HG03103 (cell line): ENCODE measurements around the gene ALAD.
"Not testable (repeated sequence)": the region's sequence is repeated elsewhere in the genome, so short reads cannot be mapped to it uniquely, and the experiment has no call there.

Source experiments
- ATAC-seq: cut with Tn5 transposase; IDR thresholded peaks from one replicate; pipeline ENCODE4 v1.9.1; 2021; ENCODE audit warnings: low read depth; ENCODE audit not compliant: unreplicated experiment

Gene ALAD

DNA sequence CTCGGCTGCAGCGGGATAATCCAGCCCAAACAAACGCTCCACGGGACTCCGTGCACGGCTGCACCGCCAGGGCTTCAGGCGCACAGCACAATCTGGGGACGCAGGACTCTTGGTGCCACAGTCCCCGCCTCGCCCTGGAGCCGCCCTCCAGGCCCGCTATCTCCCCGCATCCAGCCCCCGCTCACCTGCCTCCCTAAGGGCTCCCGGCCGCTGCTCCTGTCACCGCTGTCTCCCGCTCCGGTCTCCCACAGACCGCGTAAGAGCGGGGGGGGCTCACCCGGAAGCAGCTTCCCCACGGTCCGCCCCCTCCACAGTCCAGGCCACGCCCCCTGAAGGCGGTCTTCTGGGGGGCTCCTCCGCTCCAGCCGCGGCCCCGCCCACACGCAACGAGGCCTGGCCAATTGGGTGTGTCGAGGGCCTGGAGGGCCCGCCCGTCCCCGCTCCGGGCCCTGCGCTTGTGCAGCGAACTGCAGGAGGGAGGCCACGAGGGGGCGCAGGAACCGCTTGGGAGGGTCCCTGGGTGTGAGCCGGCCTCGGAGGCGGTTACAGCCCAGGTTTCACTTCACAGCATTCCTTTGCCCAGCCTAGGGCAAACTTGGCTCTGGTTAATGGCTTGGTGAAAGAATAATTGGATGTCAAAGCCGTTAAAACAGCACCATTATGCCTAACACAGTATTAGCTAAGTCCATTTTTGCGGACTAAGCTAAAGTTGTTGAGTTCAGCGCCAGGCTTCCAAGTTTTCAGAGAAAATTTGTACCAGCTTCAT, at the start of gene ALAD:
Gene ALAD (minus strand): TSS at position 258 of the 766 bp plus-strand sequence. CDS start 7,725 bp downstream, outside the sequence.
- peak; percentile 98 for ATAC-seq

DNA sequence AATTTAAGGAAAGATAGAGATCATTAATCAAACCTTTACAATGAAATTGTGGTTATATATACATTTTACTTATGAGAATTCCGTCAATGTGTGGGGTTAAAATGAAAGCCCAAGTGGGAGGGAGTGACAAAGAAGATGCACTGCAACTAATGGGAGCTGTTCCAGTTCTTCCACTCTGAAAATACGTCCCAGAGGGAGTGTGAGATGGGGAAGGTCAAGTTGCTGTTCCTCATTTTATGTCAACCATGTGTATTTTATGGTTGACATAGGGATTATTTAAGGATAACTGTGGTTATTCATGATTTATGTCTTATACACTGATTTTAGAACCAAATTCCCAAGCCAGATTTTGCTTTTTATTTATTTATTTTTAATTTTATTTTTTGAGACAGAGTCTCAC, 48.3 kb upstream of the ALAD start:
- ATAC-seq = no peak

DNA sequence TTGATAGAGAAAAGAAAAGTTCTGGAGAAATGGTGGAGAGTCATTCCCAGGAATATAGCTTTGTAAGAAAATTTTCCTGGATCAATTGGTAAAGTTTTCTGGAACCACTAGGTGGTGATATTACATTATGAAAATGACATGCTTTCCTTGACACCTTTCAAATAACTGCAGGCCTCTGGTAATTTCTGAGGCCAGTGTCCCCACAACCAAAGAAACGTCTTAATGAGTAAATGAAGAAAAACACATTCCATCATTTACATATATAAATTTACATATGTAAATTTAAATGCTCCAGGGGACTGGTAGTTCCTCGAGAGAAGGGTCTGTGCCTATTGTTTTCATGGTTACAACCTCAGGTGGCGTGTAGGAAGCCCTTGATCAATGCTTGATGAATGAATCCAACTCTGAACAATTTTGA, 45.2 kb upstream of the ALAD start:
- ATAC-seq = no peak

DNA sequence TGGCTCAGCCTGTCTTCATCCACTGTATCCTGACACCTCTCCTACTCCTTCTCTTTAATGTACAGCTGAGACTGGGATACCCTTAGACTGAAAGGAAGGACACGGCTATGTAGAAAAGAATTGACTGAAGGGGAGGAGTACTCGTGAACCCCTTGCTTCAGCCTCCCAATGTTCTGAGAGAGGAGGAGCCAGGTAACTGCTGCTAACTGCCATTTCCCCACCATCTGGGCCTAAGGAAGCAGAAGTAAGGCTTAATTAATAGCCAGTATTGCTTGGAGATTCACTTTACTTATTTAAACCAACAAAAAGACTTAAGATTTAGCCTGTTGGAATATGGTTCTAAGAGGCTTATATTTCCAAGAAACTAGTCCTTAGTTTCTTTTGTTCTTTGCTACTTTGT, 43.7 kb upstream of the ALAD start:
- no peak for ATAC-seq

DNA sequence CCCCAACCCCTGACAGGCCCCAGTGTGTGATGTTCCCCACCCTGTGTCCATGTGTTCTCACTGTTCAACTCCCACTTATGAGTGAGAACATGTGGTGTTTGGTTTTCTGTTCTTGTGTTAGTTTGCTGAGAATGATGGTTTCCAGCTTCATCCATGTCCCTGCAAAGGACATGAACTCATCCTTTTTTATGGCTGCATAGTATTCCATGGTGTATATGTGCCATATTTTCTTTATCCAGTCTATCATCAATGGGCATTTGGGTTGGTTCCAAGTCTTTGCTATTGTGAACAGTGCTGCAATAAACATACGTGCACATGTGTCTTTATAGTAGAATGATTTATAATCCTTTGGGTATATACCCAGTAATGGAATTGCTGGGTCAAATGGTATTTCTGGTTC, 36.6 kb upstream of the ALAD start:
- ATAC-seq = not testable (repeated sequence)

DNA sequence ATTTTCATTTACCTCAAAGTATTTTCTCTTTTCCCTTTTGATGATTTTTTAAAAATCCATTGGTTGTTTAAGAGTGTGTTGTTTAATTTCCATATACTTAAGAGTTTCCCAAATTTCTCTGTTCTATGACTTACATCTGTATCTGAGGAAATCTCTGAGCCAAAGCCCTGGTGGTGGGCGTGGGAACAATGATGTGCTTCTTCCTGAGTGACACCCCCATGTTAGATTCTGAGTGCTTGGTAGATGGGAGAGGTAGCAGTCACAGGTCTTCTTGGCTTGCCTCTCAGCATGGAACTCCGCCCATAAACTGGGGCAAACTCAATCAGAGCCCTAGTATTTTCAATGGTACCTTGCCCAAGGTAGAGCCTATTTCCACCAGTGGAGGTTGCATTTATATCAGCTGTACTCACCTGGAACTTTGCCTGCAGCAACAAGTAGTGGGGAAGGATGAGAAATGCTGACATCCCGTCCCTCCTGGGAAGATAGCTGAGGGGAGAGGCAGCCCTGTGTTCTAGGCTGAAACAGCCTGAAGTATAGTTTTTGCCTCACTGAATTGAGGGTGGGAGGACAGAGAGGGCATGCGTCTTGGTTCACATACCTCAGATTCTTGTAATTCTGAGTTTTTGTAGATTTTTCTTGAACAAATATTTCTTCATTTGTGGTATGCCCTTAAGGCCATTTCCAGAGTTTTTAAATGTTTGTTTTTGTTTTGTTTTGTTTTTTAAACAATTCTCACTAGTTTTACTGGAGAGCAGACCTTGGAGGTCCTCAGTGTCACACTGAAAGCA, 35.8 kb upstream of the ALAD start:
- no peak for ATAC-seq

DNA sequence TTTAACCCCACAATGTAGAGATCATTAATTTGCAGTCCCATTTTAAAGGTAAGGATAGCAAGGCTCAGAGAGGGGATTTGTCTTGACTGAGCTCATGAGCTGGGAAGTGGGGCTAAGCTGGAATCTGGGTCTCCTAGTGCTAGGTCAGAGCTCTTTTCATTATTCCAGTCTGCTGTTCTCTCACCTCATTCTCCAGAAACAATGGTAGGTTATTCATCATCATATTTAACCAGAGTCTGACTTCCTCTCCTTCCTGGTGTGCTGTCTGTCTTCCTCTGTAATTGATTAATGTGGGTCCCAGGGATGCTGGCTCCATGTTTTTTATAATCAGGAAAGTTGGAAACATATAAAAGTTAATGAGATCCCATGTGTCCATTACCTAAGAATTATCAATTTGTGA, 30.1 kb upstream of the ALAD start:
- ATAC-seq = no peak

DNA sequence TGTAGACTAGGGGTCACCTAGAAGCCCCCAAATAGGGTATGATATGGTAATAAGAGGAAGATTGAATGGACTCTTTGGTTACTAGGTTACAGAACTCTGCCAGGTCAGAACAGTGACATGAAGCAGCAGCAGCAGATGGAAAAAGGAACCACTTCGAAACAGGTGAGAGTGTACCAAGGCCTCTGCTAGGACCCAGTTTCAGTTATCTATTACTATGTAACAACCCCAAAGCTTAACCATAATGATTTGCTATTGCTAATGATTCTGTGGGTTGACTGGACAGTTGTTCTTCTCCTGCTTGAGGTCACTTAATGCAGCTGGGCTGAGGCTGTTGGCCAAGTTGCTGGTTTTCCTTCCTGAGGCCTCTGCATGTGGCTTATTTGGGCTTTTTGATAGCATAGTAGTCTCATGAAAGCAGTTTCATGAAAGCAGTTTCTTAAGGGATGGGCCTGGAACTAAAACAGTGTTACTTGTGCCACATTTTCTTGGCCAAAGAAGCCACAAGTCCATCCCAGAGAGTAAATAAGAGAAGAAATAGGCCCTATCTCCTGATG, 27.1 kb upstream of the ALAD start:
- no peak for ATAC-seq

DNA sequence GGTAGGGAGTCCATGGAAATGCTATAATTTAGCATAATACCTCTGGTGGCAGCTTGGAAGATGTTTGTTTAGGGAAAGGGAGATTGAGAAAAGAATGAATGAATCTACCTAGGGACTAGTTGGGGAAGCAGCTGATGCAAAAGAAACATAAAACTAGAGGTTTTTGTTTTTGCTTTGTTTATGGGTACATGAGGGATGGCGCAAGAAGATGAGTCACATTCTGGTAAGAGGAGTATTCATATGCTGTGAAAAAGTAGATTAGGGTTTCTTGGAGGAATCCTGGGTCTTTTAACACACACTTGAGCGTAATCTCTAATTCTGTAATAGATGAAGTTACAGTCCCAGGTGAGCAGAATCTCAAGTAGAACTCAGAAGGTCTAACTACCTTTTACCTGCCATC, 26.5 kb upstream of the ALAD start:
- ATAC-seq = no peak

DNA sequence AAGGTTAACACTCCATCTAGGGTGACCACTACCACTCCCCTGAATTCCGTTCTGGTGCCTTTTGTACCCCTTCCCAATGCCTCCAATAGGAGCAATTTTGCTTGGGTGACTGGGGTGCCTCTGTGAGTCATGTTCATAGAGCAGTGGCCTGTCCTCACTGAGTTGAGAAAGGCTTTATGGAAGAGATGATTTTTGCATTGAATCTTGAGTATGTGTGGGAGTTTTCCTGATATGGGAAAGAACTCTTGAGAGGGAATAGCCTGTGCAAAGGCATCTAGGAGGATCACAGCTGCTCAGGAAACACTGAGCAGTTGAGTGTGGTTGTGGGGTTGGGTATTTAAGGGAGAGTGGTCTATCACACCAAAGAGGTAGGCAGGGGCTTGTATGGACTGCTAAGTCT, 25.6 kb upstream of the ALAD start:
- no peak for ATAC-seq

DNA sequence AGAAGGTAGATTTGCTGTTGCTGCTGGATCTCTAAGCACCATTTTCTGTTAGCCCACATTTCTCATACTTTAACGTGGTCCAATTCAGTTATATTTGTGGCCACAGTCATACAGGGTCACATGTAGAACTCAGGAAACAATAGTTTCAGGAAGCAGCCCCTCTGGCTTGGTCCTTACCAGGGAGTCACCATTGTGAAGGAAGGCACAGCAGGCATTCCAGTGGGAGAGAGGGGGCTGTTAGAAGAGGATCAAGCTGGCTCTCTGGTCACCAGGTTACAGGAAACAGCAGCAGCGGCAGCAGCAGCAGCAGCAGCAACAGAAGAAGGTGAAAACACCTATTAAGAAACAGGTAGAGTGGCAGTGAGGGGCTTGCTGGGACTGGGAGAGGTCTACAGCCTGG, 24.0 kb upstream of the ALAD start:
- ATAC-seq = no peak

DNA sequence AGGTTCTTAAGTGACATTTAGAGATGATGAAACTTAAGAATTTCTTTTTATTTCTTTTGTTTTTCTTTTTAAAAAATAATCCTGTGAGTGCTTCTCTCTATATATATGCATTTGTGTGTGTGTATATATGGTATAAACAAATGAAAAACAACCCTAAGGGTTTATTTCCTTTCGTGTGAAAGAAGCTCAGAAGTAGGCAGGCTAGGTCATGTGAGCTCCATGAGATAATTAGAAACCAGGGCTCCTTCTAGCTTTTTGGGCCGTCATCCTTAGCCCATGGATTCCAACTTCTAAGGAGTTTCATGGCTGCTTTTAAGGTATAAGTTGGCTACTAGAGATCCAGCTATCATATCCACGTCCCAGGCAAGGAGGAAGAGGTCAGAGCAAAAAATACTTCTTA, 20.6 kb upstream of the ALAD start:
- ATAC-seq = no peak

DNA sequence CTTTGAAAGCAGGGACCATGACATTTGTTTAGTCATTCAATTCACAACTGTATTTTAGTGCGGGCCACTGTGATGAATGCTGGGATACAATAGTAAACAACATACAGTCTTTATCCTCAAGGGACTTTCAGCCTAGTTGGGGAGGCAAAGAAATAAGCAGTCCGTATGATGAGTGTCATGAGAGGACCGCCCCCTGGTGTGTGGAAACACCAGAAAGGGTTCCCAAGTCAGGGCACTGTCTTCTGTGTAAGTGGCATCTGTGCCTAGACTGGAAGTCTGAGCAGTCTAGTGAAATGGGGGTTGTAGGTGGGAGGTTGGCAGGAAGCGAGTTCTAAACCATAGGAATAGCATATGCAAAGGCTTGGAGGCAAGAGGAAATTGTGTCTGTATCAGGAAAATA, 16.3 kb upstream of the ALAD start:
- no peak for ATAC-seq

DNA sequence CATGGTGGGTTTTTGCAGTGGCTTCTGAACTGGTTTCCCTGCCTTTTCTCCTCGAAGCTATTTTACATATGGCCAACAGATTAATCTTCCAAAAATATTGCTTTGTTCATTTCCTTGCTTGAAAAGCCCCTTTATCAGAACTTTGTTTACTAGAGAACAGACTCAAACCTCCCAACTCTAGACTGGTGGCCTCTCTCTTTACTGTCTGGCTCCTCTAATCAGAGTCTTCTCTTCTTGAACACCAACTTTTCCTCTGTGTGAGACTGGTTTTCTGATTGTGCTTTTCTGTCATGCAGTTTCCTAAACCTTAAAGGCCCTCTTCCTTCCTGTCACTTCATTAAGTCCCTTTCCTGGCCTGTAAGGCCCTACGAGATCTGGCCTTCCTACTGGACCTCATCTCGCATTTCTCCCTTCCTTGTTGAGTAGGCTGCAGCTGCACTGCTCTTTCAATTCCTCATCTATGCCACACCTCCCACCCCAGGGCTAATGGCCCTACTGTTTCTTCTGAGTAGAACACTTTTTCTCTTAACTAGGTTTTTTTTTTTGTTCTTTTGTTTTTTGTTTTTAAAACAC, 15.2 kb upstream of the ALAD start:
- ATAC-seq = peak; percentile 97

DNA sequence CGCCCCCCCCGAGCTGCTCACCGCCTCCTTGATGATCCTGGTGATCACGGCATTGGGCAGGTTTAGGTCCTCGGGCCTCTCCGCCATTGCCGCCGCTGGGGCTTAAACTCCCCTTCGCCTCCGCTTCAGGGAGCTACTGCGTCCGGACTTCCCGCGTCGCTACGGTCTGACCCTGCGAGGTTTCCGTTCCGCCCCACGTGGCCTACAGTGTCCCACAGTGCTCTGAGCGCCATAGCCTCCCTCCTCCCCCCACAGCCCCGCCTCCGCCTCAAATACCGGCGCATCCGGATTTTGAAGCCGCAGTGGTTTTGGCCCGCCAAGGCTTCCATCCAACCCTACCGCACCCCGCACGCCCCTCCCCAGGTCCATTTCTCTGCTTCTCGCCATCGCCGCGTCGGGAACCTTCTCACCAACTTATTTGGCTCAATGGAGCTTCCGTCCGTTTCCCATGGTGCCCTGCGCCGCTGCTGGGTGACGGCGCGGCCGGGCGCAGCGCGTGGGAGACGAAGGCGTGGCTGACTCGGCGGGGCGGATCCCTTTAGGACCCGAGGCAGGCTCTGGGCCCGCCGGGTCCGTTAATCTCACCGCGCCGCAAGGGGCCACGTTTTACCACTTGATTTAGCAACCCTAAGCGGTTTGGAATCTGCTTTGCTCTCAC, 9.3 kb upstream of the ALAD start, which contains the start of the genes C9orf43 and POLE3:
Gene C9orf43 (plus strand): TSS at position 541 of the 658 bp plus-strand sequence. CDS start 2,747 bp downstream, outside the sequence.
Gene POLE3 (minus strand): TSS at position 469 of the 658 bp plus-strand sequence. CDS start 382 bp downstream, at position 87.
- ATAC-seq = peak; percentile 87

DNA sequence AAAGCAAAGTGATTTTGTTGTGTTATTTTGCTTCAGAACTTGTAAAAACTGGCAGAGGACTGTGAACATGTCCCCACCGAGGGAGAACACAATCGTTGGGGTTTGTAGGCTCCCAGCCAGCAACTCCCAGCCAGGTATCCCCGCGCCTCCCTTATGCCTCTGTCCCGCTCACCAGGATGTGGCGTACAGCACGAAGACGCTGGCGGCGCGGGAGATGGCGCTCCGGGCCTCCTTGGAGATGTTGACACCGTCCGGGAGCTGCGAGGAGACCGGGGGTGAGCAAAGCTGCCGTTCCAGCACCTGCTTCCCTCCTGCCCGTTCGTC, 8.8 kb upstream of the ALAD start:
- no peak for ATAC-seq

DNA sequence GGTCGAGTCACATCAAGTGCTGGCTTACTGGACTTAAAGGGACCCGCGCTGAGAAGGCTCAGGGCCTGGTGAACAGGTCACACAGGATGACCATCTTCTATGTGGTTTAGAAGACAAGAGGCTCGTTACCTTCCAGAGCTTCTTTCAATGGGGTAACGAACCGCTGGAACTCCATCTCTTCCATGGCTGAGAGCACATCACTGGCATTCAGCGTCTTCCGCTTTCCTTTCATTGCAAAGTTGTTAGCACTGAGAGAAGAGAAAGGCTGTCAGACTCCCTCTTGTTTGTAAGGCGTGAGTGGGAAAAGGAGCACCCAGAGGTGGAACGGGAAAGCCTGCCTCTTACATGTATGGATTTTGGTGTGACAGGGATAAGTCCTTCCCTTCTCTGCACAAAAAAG, 8.4 kb upstream of the ALAD start:
- no peak for ATAC-seq

DNA sequence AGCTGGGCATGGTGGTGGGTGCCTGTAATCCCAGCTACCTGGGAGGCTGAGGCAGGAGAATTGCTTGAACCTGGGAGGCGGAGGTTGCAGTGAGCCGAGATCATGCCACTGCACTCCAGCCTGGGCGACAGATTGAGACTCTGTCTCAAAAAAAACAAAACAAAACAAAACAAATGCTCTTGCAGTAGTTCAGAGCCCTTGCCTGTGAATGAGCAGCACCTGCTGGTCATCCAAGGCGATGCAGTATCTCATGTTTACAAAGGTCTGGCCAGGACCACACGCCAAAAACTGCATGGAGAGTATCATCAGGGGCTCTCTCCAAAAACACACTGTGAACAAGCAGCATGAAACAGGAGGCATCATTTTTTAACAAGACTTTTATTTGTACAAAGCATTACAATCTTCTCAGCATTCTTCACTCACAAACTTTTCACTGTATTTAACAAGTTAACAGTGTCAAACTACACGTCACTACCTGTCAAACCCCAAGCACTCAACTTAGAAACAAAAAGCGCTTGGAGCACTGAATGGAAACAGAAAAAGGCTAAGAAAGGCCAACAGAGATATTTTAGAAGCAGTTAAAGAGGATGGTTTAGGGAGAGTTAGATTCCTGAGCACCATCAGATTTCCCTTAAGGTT, 5.9 kb upstream of the ALAD start:
- ATAC-seq = not testable (repeated sequence)

DNA sequence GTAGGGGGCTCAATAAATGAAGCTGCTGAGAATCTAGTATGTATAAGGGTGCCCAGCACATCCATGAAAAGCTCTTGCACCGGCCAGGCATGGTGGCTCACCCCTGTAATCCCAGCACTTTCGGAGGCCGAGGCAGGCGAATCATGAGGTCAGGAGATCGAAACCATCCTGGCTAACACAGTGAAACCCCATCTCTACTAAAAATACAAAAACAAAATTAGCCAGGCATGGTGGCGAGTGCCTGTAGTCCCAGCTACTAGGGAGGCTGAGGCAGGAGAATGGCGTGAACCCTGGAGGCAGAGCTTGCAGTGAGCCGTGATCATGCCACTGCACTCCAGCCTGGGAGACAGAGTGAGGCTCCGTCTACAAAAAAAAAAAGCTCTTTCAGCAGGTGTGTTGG, 5.3 kb upstream of the ALAD start:
- ATAC-seq = not testable (repeated sequence)

DNA sequence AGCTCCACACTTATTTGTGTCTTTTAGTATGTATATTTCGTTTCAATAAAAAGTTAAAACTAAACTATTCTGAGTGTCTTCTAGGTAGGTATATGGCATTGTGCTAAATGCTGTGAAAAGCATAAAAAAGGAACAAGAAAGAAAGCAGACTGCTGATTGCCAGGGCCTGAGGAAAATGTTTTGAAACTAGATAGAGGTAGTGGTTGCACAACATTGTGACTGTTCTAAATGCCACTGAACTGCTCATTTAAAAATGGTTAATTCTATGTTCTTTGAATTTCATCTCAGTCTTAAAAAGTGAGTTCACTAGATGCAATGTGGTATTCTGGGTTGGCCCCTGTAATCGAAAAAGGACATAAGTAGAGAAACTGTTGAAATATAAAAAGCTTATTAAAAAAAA, 2.6 kb upstream of the ALAD start:
- no peak for ATAC-seq
